ENCODE measurements around the gene CPEB2.

- TF ChIP-seq CTCF (IDR thresholded peaks at IDR 0.05): no peak
- no peak for TF ChIP-seq POLR2A (IDR thresholded peaks at IDR 0.05)
Observed at GRCh38 chr4:15063341-15063740, 61.1 kb downstream of the CPEB2 start.

Measured in esophagus squamous epithelium (tissue), 4 donors.